ENCODE results near the gene ALDH8A1. TPM values are rescaled to one million over a fixed set of nuclear protein-coding genes. Genes with fewer than 3 reads are reported as not detected.
"Not testable (repeated sequence)": the region's sequence is repeated elsewhere in the genome, so short reads cannot be mapped to it uniquely, and the experiment has no call there.

ALDH8A1 gene
- total and polyA plus RNA-seq, 11 donors: 0.08 to 0.63 (median 0.23) TPM; not detected in 2

DNA sequence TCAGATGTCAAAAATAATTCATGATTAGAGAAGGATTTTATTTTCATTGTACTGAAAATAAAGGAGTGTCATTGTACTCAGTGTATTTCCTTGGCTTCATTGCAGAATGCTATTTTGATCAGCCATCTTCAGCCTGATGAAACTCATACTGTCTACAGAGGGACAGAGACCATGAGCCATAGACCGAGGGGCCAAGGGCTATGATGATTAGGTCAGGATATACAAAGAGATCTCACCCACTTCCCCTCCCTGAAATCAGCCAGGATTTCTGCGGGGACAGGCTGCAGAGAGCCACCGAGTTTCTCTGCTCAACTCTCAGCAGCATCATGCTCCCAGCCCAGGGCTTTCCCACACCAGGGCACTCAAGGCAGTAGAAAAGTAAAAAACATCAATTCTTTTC, 47.0 kb downstream of the ALDH8A1 start:
- intact Hi-C loops (cut with DNase I): no loop called here
- H3K4me3 ChIP-seq: no peak overlapping the region
- DNase-seq: no peak
- H3K27me3 ChIP-seq: no peaks in the 10 kb centered on the region
- ATAC-seq: no peak
- H3K36me3 ChIP-seq: no peaks in the 10 kb centered on the region
- no peak overlapping the region for H3K27ac ChIP-seq
- TF ChIP-seq POLR2A (IDR thresholded peaks at IDR 0.05): no peak
- TF ChIP-seq, protein P1, sequence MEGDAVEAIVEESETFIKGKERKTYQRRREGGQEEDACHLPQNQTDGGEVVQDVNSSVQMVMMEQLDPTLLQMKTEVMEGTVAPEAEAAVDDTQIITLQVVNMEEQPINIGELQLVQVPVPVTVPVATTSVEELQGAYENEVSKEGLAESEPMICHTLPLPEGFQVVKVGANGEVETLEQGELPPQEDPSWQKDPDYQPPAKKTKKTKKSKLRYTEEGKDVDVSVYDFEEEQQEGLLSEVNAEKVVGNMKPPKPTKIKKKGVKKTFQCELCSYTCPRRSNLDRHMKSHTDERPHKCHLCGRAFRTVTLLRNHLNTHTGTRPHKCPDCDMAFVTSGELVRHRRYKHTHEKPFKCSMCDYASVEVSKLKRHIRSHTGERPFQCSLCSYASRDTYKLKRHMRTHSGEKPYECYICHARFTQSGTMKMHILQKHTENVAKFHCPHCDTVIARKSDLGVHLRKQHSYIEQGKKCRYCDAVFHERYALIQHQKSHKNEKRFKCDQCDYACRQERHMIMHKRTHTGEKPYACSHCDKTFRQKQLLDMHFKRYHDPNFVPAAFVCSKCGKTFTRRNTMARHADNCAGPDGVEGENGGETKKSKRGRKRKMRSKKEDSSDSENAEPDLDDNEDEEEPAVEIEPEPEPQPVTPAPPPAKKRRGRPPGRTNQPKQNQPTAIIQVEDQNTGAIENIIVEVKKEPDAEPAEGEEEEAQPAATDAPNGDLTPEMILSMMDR (IDR thresholded peaks at IDR 0.05): no peak
- H3K9me3 ChIP-seq: no peaks in the 10 kb centered on the region
- peaks cover 0 to 3% (median 0%) of the 10 kb centered on the region in 12 donors for H3K4me1 ChIP-seq
- WGBS, 4 donors: 35 to 67% (median 62%) methylated on average over 3 of the region's 3 CpGs

DNA sequence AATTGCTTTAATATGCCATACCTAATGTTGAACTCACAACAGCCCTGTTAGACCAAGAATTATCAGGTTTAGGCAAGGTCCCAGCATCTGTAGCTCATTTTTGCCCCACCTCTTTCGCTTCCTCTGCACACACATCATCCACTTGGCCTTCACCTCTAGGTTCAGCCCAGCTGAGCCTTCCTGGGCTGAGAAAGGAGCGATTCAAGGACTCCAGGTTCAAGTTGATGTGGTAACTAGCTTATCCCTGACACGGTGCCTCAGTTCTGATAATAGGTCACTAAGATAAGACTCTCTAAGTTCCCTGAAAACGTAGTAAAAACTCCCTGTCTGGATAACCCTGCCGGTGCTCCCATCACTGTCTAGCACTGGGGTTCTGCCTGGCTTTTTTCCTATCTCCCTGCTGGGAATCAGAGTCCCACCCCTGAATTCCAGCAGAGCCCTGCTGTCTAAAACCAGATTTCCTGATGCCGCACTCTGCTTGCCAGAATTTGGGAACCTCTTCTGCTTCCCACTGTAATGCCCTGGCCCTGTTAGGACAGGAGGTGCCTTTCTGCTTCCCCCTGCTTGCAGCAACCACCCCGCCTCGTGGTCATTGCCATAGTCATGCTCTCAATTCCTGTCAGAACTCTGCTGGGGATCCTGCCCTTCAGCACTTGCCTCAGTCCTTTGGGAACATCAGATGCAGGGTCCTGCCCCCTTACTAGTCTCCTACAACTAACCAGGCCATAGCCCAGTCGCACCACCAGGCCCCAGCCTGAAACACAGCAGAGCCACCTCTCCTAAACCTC, 47.6 kb downstream of the ALDH8A1 start:
- Histone ChIP-seq H3K27ac (no peak overlapping the region), H3K4me1 (peaks cover 0 to 3% (median 0%) of the 10 kb centered on the region in 12 donors), H3K9me3 (no peaks in the 10 kb centered on the region), H3K36me3 (no peaks in the 10 kb centered on the region), H3K27me3 (no peaks in the 10 kb centered on the region), H3K4me3 (no peak overlapping the region)
- peak in 2 of 4 donors; percentile 26 to 44 for ATAC-seq
- no peak for DNase-seq
- 56 to 65% (median 61%) methylated on average over 9 of the region's 9 CpGs for WGBS, 4 donors
- TF ChIP-seq POLR2A (IDR thresholded peaks at IDR 0.05): no peak
- TF ChIP-seq, protein P1 (IDR thresholded peaks at IDR 0.05): no peak
- intact Hi-C loops (cut with DNase I): no loop called here

DNA sequence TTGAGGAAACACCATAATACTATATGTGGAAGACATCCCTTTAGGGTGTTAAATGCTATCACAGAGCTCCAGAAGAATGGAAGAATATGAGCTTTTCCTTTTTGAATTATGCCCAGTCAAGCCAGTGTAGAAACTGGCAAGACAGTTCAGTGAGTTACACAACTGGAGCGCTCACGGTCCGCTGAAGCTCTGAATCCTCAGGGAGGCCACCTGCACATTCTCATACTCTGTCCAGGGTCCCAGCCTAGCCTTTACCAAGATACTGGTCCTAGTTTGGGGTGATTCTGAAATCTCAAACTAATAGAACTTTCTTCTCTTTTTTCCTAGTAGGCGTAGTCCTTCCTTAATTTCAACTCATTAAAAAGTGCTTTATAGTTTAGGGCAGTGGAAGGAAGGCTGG, 51.3 kb downstream of the ALDH8A1 start:
- Histone ChIP-seq H3K4me1 (peaks cover 0 to 3% (median 0%) of the 10 kb centered on the region in 12 donors), H3K4me3 (no peak overlapping the region), H3K27ac (no peak overlapping the region), H3K36me3 (no peaks in the 10 kb centered on the region), H3K9me3 (no peaks in the 10 kb centered on the region), H3K27me3 (no peaks in the 10 kb centered on the region)
- DNase-seq: no peak
- TF ChIP-seq, protein P1 (IDR thresholded peaks at IDR 0.05): no peak
- no peak for TF ChIP-seq POLR2A (IDR thresholded peaks at IDR 0.05)
- ATAC-seq: no peak
- WGBS, 4 donors: 88 to 91% (median 90%) methylated on average over 4 of the region's 4 CpGs
- intact Hi-C loops (cut with DNase I): no loop called here

DNA sequence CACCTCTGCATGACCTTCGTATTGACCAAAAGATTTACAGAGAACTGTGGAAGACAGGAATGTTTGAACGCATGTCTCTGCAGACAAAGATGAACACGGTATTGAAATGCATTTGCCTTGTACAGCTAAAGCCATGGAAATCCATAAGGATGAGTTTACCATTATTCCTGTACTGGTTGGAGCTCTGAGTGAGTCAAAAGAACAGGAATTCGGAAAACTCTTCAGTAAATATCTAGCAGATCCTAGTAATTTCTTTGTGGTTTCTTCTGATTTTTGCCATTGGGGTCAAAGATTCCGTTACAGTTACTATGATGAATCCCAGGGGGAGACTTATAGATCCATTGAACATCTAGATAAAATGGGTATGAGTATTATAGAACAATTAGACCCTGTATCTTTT, 51.7 kb downstream of the ALDH8A1 start:
- H3K9me3 ChIP-seq; H3K36me3 ChIP-seq; H3K27me3 ChIP-seq; DNase-seq; H3K27ac ChIP-seq; intact Hi-C loops (cut with DNase I); H3K4me3 ChIP-seq; ATAC-seq; H3K4me1 ChIP-seq: not testable (repeated sequence)
- 88 to 89% (median 88%) methylated on average over 5 of the region's 5 CpGs for whole genome bisulfite sequencing, 4 donors
